Stimulated activated CD4-positive, alpha-beta T cell treated with anti-CD3 and anti-CD28 coated beads, Interleukin-4, amount 100 ng/mL, for 4 hours (primary cell): ENCODE data around the gene NSUN4.
A peak's percentile ranks its signal among the peaks of the same experiment; 100 is the strongest.

Experiments
- DNase-seq, 2 experiments: peaks; one replicate each; pipeline ENCODE4 v3.0.0-alpha.2; 2020

The NSUN4 gene

GRCh38 chr1:46368791-46369190 is 28.2 kb downstream of the NSUN4 start:
- no peak for DNase-seq

GRCh38 chr1:46369542-46370213 is 29.1 kb downstream of the NSUN4 start:
- no peak for DNase-seq

- DNase-seq, result no peak
These were observed 29.6 kb downstream of the NSUN4 start for GRCh38 chr1:46370214-46370633.

GRCh38 chr1:46372431-46372830 is 31.8 kb downstream of the NSUN4 start:
- no peak for DNase-seq

- no peak for DNase-seq
These were observed 39.4 kb downstream of the NSUN4 start for GRCh38 chr1:46379996-46380395.

- no peak for DNase-seq
These were observed 39.9 kb downstream of the NSUN4 start for GRCh38 chr1:46380508-46380907.

GRCh38 chr1:46393510-46393909 is 52.9 kb downstream of the NSUN4 start:
- DNase-seq, result no peak

- peak; percentile 16 to 41 for DNase-seq
These were observed 53.7 kb downstream of the NSUN4 start, which contains the start of gene FAAH for GRCh38 chr1:46394108-46394871. Gene FAAH (plus strand): TSS chr1:46394317. CDS start chr1:46394349, 32 bp downstream.

GRCh38 chr1:46394872-46395465 is 54.4 kb downstream of the NSUN4 start:
- DNase-seq, result no peak

GRCh38 chr1:46396441-46397398 is 56.1 kb downstream of the NSUN4 start:
- no peak for DNase-seq

- DNase-seq, result no peak
These were observed 58.7 kb downstream of the NSUN4 start for GRCh38 chr1:46399307-46399706.

- no peak for DNase-seq
These were observed 59.8 kb downstream of the NSUN4 start for GRCh38 chr1:46400421-46400820.

GRCh38 chr1:46401154-46401913 is 60.7 kb downstream of the NSUN4 start:
- no peak for DNase-seq

GRCh38 chr1:46401964-46402626 is 61.5 kb downstream of the NSUN4 start:
- no peak for DNase-seq

- DNase-seq, result no peak
These were observed 63.3 kb downstream of the NSUN4 start for GRCh38 chr1:46403916-46404315.

GRCh38 chr1:46404482-46405196 is 64.0 kb downstream of the NSUN4 start:
- DNase-seq, result no peak

GRCh38 chr1:46405197-46405555 is 64.6 kb downstream of the NSUN4 start:
- no peak for DNase-seq

- DNase-seq, result no peak
These were observed 65.1 kb downstream of the NSUN4 start for GRCh38 chr1:46405724-46406123.

- DNase-seq, result no peak
These were observed 66.4 kb downstream of the NSUN4 start for GRCh38 chr1:46406881-46407608.

GRCh38 chr1:46407636-46408035 is 67.0 kb downstream of the NSUN4 start:
- DNase-seq, result no peak
